Measurements from ENCODE around the gene NIM1K. TPM values are rescaled to one million over a fixed set of nuclear protein-coding genes. Genes with fewer than 3 reads are reported as not detected.

NIM1K gene
- total and polyA plus RNA-seq, 2 of the 13 experiments (the other 11 are each of a cell fraction or from before 2014, with no cell fraction given): 0.04 TPM; not detected in 1

GRCh38 chr5:43148417-43148816 is 43.6 kb upstream of the NIM1K start (continued):
- TF ChIP-seq, protein P1, sequence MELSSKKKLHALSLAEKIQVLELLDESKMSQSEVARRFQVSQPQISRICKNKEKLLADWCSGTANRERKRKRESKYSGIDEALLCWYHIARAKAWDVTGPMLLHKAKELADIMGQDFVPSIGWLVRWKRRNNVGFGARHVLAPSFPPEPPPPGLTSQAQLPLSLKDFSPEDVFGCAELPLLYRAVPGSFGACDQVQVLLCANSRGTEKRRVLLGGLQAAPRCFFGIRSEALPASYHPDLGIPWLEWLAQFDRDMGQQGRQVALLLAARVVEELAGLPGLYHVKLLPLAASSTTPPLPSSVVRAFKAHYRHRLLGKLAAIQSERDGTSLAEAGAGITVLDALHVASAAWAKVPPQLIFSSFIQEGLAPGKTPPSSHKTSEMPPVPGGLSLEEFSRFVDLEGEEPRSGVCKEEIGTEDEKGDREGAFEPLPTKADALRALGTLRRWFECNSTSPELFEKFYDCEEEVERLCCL (CRISPR knock-in tag; IDR thresholded peaks at IDR 0.05; ENCODE audit: borderline replicate concordance): no peak
- TF ChIP-seq FOXJ3 (CRISPR knock-in tag; IDR thresholded peaks at IDR 0.05; ENCODE audit: borderline replicate concordance) (no peak), CREM (IDR thresholded peaks at IDR 0.05) (no peak), CREM (CRISPR knock-in tag; IDR thresholded peaks at IDR 0.05) (no peak), DMTF1 (CRISPR knock-in tag; IDR thresholded peaks at IDR 0.05) (no peak), ZNF775 (CRISPR knock-in tag; IDR thresholded peaks at IDR 0.05; ENCODE audit: borderline replicate concordance) (no peak)

DNA sequence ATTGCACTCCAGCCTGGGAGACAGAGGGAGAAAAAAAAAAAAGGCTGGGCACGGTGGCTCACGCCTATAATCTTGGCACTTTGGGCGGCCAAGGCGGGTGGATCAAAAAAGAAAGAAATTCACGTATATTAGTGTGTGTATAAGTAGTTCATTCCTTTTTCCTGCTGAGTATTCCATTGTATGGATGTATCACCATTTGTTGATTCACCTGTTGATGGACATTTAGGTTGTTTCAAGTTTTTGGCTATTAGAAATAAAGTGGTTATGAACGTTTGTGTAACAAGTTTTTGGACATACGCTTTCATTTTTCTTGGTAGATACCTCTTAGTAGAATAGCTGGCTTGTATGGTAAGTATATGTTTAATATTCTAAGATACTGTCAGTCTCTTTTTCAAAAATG is 42.8 kb upstream of the NIM1K start:
- Histone ChIP-seq H3K4me1 (ENCODE audit: insufficient read depth, low read length) (no peaks in the 10 kb centered on the region), H3K27me3 (ENCODE audit: control insufficient read depth in 1 of 2, insufficient read depth in 2 of 2, low read length in 2 of 2) (no peaks in the 10 kb centered on the region), H3K4me2 (ENCODE audit: low read depth, low read length) (no peak overlapping the region), H3K27ac (ENCODE audit: extremely low read length, insufficient read depth, low read length) (no peak overlapping the region), H3K4me3 (replicated peaks in 1 of 3; ENCODE audit: insufficient read depth in 1 of 3, low read depth in 2 of 3, low read length in 3 of 3) (no peak overlapping the region), H2AFZ (ENCODE audit: low read length) (no peak overlapping the region), H3K79me2 (ENCODE audit: insufficient read depth, low read length) (peaks cover 9% of the 10 kb centered on the region), H3K36me3 (replicated peaks in 1 of 2; ENCODE audit: control insufficient read depth in 1 of 2, insufficient read depth in 2 of 2, low read length in 2 of 2) (peaks cover 8 to 62% of the 10 kb centered on the region in 2 experiments), H3K9ac (ENCODE audit: insufficient read depth, low read depth, low read length) (no peak overlapping the region), H3K9me3 (ENCODE audit: low read length) (no peaks in the 10 kb centered on the region), H4K20me1 (ENCODE audit: insufficient read depth, low read length) (0 out of 2 replicates have a peak, but pooled peaks cover under 1% of the 10 kb centered on the region)
- WGBS (ENCODE audit: low lambda C conversion rate): 96% methylated on average over 7 of the region's 7 CpGs
- ATAC-seq (no peak), FAIRE-seq (no peak), DNase-seq (ENCODE audit: low spot score) (no peak)
- intact Hi-C loops (cut with micrococcal nuclease; ENCODE audit: unreplicated experiment) (no loop called here), in situ Hi-C loops (cut with HindIII; ENCODE audit: extremely low pct_ligation_motif_present, low pct_unique_long_range_greater_than_20kb) (no loop called here)
- TF ChIP-seq U2AF2 (IDR thresholded peaks at IDR 0.05; ENCODE audit: low read depth, low read length) (no peak), ZNF274 (CRISPR knock-in tag; IDR thresholded peaks at IDR 0.05) (no peak)
- TF ChIP-seq, protein P2, sequence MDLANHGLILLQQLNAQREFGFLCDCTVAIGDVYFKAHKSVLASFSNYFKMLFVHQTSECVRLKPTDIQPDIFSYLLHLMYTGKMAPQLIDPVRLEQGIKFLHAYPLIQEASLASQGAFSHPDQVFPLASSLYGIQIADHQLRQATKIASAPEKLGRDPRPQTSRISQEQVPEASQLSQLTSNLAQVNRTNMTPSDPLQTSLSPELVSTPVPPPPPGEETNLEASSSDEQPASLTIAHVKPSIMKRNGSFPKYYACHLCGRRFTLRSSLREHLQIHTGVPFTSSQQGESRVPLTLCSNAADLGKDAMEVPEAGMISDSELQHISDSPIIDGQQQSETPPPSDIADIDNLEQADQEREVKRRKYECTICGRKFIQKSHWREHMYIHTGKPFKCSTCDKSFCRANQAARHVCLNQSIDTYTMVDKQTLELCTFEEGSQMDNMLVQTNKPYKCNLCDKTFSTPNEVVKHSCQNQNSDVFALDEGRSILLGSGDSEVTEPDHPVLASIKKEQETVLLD (CRISPR knock-in tag; IDR thresholded peaks at IDR 0.05; ENCODE audit: low read depth): no peak
- POLR2A ChIA-PET: no interaction called here
- CTCF ChIA-PET (ENCODE audit: low intra/inter-chr PET ratio, low total read pairs): no interaction called here
- no TSS peak for BruUV-seq (replicated peaks)
